SH-SY5Y (cell line): Measurements from ENCODE around the gene TRIM59.

Source experiments
- GATA2 ChIP-seq: IDR thresholded peaks from 2 replicates; pipeline ENCODE4 v1.6.1; 2011; ENCODE audit warnings: mild to moderate bottlenecking, low read depth, low read length
- GATA3 ChIP-seq: IDR thresholded peaks from 2 replicates; pipeline ENCODE4 v1.6.1; 2011; ENCODE audit warnings: low read depth, mild to moderate bottlenecking, low read length, moderate library complexity

TRIM59 gene

DNA sequence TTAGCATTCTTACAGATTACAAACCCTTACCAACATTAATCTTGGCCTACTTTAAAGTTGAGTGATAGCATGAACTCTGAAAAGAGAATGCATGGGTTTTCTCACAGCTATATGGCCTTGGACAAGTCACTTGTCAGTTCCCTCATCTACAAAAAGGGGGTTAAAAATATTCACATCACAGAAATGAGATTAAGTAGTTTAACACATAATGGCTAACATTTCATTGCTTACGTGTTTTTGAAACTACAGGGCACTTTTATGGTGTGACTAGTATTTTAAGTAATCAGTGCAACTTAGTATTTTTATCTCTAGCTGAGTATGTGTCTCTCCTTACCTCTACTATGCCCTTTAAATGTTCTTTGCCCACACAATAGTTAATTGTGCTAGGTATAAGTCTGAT, 13.8 kb downstream of the TRIM59 start:
- TF ChIP-seq GATA3 (no peak), GATA2 (no peak)

GRCh38 chr3:160435095-160435494, 14.5 kb downstream of the TRIM59 start:
- TF ChIP-seq GATA3 (no peak), GATA2 (no peak)

DNA sequence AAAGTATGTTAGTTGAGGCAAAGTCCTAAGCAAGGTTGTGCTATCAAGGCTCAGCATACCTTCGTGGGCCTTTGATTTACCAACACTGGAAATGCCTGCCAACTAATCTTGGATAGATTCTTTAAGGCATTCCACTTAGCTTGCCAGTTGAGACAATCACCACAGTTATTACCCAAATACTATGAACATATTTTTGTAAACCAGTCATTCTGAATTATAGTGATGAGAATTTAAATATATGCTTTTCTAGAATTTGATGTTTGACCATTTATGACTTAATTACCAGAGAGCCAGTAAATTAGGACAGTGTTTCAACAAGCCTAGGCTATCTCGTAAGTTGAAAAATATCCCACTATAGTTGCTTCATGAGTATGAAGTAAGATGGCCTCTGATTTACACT, 15.5 kb downstream of the TRIM59 start:
- TF ChIP-seq GATA3 (no peak), GATA2 (no peak)

- no peak for TF ChIP-seq GATA3
- no peak for TF ChIP-seq GATA2
These were observed 21.7 kb downstream of the TRIM59 start for GRCh38 chr3:160427832-160428424.

GRCh38 chr3:160417311-160417710, 32.3 kb downstream of the TRIM59 start:
- no peak for TF ChIP-seq GATA2
- no peak for TF ChIP-seq GATA3

DNA sequence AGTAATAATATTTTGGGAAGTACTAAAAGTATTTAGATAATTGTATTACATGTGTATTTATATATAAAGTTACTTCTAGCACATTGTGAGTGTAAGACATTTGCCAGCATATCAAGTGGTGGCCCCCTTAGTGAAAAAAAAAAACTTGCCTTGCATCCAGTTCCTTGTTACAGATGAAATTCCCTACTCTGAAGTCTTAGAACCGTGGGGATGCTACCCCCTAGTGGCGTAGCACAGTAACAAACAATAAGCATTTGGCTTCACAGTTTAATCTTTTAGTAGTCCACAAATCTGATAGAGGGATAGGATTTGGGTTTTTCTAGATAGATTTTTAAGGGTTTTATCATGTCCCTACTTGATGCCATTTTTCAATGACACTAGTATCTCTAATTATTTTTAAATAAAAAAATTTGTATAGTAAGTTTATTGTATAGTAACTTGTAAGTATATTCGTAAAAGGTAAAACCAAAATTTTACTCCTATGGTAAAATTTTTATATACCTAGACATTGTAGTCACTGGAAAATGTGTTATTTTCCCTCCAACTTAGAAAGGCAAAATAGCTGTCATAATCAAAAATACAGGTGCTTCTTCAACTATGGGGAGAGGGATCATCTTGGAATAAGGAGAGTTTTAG, 35.9 kb downstream of the TRIM59 start:
- no peak for TF ChIP-seq GATA3
- TF ChIP-seq GATA2: no peak

- no peak for TF ChIP-seq GATA2
These were observed 37.1 kb downstream of the TRIM59 start for GRCh38 chr3:160412477-160412876.

DNA sequence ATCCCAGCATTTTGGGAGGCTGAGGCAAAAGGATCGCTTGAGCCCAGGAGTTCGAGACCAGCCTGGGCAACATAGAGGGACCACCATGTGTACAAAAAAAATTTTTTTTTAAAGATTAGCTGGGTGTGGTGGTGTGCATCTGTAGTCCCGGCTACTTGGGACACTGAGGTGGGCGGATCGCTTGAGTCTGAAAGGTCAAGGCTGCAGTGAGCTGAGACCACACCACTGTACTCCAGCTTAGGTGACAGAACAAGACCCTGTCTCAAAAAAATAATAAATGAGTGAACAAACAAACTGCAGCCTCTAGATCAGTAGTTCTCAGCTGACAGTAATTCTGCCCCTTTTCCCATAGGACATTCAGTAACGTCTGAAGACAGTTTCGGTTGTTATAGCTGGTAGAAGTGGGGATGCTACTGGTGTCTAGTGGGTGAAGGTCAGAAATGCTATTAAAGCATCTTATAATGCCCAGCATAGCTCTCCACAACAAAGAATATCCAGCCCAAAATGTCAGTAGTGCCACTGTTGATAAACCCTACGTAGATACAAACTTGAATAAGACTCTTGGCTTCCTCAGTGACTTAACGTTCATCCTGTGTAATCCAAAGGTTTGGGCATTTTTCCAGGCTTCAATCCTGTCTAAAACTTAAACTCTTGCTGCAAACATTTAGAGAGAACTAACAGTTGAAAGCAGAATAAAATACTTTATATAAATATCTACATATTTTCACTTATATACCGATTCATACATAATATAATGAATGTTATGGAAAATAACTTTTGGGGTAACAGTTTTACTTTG, 39.6 kb downstream of the TRIM59 start:
- no peak for TF ChIP-seq GATA2
- TF ChIP-seq GATA3: no peak

DNA sequence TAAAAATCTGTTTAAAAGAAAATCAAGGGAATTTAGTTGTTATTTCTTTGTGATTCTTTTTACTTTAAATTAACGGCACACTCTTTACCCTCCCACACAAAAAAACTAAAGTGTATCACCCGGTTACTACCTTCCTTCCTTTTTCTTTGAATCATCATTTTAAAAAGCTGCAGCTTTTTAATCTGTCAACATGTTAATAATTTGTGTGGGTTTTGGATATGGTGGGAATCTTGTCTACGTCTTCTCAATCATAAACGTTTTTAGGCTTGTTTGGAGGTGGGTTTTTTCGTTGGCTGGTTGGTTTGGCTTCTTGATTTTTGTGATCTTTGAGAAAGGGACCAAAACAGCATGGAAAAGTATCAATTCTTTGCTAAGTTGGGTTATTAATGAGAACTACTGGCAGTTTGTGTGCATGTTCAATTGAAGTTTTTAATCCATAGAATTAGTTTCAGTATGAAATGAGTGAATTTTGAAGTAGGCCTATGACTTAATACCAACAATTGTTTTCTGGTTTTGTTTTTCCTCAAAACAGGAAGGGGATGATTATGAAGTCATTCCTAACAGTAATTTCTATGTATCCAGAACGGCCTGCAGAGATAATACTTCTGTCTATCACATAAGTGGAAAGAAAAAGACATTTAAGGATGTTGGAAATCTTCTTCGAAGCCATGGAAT, 45.7 kb downstream of the TRIM59 start:
- TF ChIP-seq GATA3: no peak
- TF ChIP-seq GATA2: no peak

DNA sequence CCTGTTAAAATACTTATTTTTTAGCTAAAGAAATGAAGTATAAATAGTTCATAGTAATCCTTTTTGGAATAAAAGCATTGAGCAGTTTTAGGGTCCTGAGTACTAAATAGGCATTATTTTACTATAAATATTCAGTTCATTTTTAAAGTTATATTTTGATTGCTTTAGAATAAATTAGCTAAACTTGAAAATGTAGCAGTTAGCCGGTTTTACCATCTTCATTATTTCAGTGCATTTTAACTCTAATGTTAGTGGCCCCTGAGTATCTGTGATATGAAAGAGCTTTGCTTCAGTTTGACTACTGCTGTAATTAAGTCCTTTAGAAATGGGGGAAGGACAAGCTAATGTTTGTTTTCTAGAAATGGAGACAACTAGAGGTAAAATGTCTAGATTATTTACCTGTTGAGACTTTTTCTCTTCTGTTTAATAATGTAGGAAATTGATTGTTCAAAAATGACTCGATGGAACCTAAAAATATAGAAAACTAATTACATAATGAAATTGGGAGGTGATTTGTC, 46.5 kb downstream of the TRIM59 start:
- TF ChIP-seq GATA3: no peak
- no peak for TF ChIP-seq GATA2

- TF ChIP-seq GATA2 (no peak), GATA3 (no peak)
These were observed 47.2 kb downstream of the TRIM59 start for GRCh38 chr3:160402221-160403027.

GRCh38 chr3:160401291-160402095, 48.1 kb downstream of the TRIM59 start:
- TF ChIP-seq GATA2: no peak
- no peak for TF ChIP-seq GATA3

DNA sequence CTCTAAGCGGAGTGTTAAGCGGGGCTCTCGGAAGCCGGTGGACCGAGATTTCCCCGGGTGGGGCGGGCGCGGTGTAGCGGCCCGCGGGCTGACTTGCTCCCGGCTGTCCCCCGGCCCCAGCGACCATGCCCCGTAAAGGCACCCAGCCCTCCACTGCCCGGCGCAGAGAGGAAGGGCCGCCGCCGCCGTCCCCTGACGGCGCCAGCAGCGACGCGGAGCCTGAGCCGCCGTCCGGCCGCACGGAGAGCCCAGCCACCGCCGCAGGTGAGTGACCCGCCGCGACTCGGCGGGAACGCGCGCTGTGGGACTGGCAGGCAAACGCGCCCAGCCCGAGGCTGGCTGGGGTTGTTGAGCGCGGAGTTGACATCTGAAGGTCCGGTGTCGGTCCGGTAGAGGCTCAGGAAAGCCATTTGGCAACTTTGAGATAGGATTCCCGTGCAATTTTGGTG, 48.9 kb downstream of the TRIM59 start:
- TF ChIP-seq GATA2 (0 out of 2 replicates have a peak, but pooled peaks have one; percentile 3), GATA3 (no peak)
